Epithelial cell of prostate (primary cell): ENCODE results near the gene DCAF11.
A peak's percentile ranks its signal among the peaks of the same experiment; 100 is the strongest.

Experiments
- DNase-seq: peaks from one replicate; pipeline ENCODE4 v3.0.0-alpha.2; 2011; ENCODE audit warnings: low read depth, low spot score
- H3K27ac ChIP-seq: fragments of 450-650 bp; 2 replicates; pipeline ENCODE4 v1.5.1; 2017; ENCODE audit warnings: mild to moderate bottlenecking

DCAF11 gene

DNA sequence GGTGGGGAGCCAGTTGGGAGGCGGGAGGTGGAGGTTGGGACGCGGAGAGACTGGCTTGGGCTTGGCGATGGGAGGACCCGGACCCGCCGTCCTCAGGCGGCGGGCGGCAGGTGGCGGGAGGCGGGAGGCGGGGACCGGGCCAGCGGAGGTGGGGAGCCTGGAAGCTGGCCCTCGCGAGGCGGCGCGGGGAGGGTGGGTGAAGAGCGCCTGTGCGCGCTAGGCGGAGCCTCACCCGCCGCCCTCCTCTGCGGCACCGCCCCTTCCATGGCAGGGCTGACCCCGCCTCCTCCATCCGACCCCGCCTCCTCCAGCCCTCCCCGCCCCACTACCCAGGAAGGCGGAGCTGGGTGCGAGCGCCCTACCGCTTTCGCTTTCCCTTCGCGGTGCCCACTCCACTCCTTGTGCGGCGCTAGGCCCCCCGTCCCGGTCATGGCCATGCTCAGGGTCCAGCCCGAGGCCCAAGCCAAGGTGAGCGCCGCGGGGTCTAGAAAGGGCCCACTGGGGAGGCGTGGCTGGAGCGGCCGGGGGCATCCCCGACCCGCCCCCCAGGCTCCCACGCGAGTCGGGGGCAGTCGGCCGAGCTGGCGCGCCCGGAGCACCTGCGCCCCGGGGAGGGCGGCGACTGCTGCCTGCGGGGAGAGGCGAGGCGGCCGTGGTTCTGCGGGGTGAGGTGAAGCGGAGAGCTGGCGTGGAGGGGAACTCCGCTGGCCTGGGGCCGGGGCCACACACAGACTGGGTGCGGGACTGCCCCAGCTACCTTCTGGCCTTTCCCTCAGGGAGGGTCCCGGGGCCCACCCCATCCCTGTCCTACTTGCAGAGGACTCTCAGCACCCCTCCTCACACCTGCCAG is 21.5 kb downstream of the DCAF11 start, which contains the start of gene PSME1:
TSS of gene PSME1 (plus strand) at position 361 of the 850 bp plus-strand sequence. CDS start at position 430, 69 bp downstream.
- DNase-seq: no peak
- H3K27ac ChIP-seq: peak within 1 kb of the TSS; percentile 36

DNA sequence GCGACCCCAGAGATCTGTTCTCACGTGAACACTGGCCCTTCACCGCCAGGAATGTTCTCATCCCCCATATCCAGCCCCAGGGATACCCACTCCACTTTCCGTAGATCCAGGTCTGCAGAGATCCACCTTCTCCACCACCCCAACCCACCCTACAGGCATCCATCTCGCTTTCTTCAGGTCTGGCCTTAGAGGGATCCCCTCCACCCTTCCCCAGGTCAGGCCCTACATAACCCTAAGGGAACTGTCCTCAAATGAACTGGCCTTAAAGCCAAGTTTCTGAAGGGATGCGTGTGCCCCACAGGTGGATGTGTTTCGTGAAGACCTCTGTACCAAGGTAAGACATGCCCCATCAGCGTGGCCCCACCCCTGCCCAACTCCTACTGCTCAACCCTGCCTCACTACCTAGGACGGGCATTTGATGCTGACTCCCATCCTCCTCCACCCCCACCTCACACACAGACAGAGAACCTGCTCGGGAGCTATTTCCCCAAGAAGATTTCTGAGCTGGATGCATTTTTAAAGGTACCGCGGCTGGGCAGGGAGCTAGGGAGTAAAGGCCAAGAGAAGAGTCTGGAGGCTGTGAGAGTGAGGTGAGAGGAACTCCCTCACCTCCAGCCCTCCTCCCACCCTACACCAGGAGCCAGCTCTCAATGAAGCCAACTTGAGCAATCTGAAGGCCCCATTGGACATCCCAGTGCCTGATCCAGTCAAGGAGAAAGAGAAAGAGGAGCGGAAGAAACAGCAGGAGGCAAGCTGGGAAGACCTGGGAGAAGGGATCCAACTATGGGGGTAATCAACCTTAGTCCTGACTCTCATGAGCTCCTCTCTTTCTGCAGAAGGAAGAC is 22.3 kb downstream of the DCAF11 start:
- DNase-seq: no peak
- H3K27ac ChIP-seq: peak overlapping the region; percentile 36

DNA sequence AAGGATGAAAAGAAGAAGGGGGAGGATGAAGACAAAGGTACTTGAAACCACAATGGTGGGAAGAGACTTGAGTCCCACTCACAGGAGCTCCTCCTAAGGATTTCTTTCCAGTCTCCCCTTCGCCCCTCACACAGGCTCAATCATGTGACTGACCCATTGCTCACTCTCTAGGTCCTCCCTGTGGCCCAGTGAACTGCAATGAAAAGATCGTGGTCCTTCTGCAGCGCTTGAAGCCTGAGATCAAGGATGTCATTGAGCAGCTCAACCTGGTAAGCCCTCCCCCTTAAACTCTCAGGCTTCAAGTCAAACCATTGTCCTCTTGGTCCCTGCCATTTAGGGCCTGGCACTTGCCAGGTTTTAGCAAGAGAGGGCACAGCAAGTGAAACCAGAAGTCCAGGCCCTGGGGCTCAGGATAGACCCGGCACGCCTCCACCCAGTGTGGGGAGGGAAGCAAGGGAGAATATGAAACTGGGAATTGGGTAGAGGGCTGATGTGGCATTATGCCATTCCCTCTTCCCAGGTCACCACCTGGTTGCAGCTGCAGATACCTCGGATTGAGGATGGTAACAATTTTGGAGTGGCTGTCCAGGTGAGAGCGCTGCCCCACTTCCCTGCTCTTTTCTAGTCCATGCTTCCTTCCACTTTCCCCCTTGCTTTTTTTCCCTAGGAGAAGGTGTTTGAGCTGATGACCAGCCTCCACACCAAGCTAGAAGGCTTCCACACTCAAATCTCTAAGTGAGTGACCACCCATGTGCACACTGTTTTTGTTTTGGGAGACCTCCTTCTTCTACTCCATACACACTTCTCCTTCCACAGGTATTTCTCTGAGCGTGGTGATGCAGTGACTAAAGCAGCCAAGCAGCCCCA is 23.2 kb downstream of the DCAF11 start:
- H3K27ac ChIP-seq: no peak overlapping the region
- no peak for DNase-seq

DNA sequence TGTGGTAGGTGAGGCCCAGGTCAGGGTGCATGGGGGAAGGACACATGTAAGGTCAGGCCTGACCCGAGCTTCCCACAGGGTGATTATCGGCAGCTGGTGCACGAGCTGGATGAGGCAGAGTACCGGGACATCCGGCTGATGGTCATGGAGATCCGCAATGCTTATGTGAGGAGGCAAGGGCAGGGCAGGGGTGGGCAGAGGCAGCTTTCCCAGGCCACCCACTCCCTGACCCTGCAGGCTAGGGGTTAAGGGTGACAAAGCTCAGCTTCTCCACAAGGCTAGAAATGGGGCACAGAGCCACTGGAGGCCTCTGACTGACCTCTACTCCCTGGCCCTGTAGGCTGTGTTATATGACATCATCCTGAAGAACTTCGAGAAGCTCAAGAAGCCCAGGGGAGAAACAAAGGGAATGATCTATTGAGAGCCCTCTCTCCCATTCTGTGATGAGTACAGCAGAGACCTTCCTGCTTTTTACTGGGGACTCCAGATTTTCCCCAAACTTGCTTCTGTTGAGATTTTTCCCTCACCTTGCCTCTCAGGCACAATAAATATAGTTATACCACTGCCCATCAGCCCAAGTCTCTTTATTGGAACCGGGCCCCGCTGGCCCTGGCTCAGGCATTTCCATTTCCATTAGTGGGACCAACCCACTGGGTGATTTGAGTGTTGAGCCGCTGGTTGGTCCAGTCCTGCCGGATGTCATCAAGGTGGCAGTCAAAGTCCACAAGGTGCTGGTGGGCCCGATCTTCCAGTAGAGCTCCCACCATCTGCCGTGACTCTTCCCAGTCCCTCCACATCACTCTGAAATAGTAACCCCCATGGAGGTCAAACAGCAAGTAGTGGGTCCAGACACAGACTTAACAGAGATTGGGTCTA is 24.1 kb downstream of the DCAF11 start:
- H3K27ac ChIP-seq: no peak overlapping the region
- no peak for DNase-seq

DNA sequence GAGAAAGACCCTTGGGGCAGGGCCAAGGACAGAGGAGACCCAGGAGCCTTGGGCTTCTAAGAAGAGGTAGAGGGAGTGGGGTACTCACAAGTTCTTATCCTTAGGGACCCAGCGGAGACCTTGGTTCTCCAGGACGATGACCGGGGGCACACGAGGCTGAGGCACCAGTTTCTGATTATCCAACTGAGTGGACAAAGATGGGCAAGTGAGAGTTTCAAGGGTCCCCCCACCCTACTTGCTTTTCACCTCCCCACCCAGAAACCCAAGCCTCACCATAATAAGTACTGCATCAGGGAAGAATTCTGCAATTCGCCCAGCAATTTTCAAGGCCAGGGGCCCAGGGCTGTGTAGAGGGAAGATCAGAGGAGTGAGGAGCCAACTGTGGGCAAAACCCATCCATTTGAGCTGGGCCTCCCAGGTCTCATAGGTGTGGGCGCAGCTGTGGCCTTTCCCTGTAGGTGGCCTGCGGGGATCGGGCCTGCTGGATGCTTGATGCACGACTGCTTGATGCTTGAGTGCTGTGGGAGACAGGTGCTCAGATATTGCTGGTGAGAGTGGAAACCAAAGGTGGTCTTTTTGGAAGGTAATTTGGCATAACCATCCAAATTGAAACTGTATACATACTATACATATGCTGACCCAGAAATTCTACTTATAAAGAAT is 24.8 kb downstream of the DCAF11 start:
- H3K27ac ChIP-seq: no peak overlapping the region
- DNase-seq: no peak

DNA sequence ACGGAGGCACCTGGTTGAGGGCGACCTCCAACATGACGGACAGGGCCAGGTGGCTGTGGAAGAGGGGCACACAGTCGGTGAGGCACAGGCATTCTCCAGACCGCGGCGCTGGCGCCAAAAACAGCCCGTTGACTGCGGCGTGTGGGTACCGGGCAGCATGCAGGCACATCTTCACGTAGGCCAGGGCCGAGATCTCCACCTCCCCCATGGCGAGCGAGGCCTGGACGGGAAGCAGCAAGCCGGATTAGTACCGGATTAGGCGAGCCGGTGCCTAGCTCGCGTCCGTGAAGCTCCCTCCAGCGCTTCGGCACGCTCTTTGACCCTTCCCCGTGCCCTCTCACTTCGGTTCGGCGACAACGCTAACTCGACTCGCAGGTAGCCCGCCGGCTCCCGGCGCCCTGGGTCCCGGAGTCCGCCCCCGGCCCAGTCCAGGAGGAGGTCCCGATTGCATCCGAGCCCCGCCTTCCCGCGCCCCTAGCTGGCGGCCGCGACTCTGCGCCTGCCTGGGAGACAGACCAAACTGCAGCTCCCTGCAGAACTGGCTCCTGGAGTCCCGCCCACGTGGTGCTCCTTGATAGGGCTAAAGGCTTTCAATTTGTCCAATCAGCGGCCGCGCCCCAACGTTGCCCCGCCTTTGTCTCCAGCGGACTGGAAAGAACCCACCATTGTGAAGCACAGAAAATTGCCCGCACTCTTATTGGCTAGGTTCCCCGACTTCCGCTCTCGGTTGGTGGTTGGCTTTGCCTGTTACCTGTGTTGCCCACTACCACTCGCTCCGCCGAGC is 26.7 kb downstream of the DCAF11 start, which contains the start of gene EMC9:
TSS of gene EMC9 (minus strand) at position 495 of the 784 bp plus-strand sequence. CDS start at position 208, 287 bp downstream.
- DNase-seq: peak; percentile 96
- peak within 1 kb of the TSS; percentile 75 for H3K27ac ChIP-seq

- DNase-seq: no peak
- H3K27ac ChIP-seq: no peak overlapping the region
Observed at GRCh38 chr14:24143511-24143910, 28.9 kb downstream of the DCAF11 start.

DNA sequence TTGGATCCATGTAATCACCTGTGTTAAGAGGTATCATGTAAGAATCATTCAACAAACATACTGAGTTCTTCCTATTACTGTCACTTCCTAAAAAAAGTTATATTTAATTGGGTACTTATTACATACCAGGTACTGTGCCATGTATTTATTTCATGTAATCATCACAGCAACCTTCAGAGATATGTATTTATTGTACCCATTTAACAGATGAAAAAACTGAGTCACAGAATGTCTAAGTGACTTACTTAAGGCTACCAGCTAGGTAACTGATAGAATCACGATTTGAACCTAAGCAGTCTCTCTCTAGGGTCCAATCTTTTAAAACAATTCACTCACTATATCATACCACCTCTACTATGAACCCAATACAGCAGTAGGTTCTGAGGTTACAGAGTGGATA is 29.9 kb downstream of the DCAF11 start:
- no peak overlapping the region for H3K27ac ChIP-seq
- DNase-seq: no peak

DNA sequence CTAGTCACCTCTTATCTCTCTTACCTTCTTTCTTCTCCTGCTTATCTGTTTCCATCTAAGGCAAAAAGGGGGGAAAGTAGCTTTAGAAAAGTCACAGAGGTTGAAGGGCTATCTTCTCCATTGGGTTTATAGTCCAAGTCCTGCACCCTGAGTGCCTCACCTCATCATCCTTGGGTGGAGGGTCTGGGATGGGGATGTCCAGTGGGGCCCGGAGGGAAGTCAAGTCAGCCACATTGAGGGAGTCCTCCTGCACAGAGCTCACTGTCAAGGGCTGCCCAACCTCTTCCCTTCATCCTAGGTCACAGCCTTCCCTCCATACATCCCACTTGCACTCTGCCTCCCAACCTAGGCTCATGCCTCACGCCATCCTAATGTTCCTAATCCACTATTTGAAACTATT is 30.6 kb downstream of the DCAF11 start:
- no peak overlapping the region for H3K27ac ChIP-seq
- no peak for DNase-seq

- peak overlapping the region; percentile 89 for H3K27ac ChIP-seq
- DNase-seq: no peak
Observed at GRCh38 chr14:24145690-24146452, 31.3 kb downstream of the DCAF11 start.

- H3K27ac ChIP-seq: peak within 1 kb of the TSS; percentile 89
- DNase-seq: peak; percentile 80
Observed at GRCh38 chr14:24146453-24146977, 31.9 kb downstream of the DCAF11 start, which contains the start of gene PSME2. TSS of gene PSME2 (minus strand) at chr14:24146610. CDS start at chr14:24146581, 29 bp downstream.

DNA sequence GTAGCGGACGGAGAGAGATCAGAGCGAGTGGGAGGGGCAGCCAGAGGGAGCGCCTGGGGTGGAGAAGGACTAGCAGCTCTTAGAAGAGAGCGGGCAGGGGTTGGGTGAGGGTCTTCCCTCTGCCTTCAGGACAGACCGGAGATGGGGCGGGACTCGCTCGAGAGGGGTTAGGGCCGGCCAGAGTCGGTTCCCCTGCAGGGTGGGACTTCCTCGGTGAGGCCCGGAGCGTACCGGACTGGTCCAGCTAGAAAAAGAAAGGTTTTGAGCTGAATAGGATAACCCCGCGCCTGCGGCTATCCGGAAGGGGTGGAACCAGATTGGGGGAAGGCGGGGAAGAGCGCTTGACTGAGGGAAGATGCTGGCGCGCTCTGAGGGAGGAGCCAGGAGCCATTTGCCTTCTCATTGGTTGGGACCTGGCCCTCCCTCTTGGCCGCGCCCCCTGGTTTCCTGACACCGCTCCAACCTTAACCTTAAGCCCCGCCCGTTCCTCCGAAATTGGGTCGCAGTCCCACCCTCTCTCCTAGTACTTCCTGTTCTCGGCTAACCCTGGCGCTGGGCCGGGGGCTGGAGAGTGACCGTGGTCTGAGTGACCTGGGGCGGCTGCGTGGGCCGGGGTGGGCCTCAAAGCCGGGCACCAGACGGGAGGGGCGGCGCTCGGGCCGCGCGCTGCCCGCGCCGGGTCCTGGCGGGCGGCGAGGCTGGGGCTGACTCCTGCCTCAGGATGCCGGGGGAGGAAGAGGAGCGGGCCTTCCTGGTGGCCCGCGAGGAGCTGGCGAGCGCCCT is 32.6 kb downstream of the DCAF11 start, which contains the start of gene RNF31:
TSS of gene RNF31 (plus strand) at position 521 of the 783 bp plus-strand sequence. CDS start at position 722, 201 bp downstream.
- peak; percentile 93 for DNase-seq
- peak within 1 kb of the TSS; percentile 89 for H3K27ac ChIP-seq

GRCh38 chr14:24147761-24148428 is 33.3 kb downstream of the DCAF11 start:
- DNase-seq: no peak

GRCh38 chr14:24149302-24149969 is 34.9 kb downstream of the DCAF11 start:
- H3K27ac ChIP-seq: no peak overlapping the region
- no peak for DNase-seq

More at GRCh38 chr14:24147761-24148428, 33.3 kb downstream of the DCAF11 start:
- H3K27ac ChIP-seq: peak overlapping the region; percentile 89

- no peak for DNase-seq
- no peak overlapping the region for H3K27ac ChIP-seq
Observed at GRCh38 chr14:24150061-24150460, 35.5 kb downstream of the DCAF11 start.
